HG03280 (cell line): ENCODE results near the gene MAP3K14.

Source experiments
- ATAC-seq: cut with Tn5 transposase; IDR thresholded peaks from one replicate; pipeline ENCODE4 v1.9.1; 2021; ENCODE audit warnings: mild to moderate bottlenecking, moderate library complexity; ENCODE audit not compliant: unreplicated experiment

The MAP3K14 gene

DNA sequence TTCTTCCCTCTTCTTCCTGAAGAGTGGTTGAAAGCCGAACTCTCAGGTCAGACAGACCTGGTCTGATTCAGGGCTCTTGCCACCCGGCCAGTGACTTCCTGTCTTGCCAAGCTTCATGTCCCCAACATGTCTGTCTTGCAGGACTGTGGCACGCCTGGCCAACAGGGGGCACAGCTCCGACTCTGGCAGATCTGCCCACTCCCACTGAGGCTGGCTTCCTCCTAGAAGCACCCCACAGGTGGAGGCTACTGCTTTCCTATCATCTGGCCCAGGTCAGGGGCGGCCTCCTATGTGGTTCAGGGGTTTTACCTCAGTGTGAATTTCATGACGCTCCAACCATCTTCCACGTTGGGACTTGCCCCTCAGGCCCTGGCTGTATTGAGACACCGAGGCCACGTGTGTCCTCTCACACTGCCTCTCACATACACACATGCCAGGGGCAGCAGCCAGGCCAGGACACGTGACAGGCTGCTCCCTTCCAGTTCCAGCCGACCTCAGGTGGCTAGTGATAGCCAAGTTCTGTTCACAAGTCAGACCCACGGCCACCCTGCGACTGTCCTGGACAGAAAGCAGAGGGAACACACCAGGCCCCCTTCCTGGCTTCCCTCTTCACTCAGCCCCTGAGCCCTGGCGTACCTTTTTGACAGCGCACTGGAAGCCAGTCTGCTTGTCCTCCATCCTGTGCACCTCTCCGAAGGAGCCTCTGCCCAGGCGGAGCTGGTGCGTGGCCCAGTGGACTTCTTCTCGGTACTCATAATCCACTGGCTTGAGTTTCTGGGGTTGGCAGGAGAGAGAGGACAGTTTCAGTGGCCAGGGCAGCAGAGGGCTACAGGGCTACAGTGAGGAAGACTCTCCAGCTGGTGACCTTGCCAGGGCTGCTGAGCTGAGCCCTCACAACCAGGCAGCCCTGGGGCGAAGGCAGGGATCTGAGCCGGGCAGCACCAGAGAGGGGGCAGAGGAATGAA, 32.4 kb downstream of the MAP3K14 start:
- no peak for ATAC-seq

DNA sequence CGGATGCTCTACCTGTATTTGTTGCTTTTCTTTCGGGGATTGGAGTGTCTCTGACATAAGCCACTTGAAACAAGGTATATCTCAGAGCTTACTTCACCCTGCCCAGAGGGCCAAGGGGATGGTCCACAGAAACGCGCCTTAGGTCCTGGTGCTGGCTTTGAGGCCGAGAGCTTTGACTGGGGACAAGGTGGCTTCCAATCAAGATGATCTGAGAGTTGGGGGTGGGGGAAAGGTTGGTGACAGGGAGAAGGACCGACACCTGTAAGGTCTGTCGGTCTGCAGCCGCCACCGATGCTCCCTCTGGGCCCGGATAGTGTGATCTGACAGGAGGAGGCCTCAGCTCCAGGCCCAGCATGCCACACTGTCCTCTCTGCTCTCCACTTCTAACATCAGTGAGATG, 33.1 kb downstream of the MAP3K14 start:
- ATAC-seq, result no peak

DNA sequence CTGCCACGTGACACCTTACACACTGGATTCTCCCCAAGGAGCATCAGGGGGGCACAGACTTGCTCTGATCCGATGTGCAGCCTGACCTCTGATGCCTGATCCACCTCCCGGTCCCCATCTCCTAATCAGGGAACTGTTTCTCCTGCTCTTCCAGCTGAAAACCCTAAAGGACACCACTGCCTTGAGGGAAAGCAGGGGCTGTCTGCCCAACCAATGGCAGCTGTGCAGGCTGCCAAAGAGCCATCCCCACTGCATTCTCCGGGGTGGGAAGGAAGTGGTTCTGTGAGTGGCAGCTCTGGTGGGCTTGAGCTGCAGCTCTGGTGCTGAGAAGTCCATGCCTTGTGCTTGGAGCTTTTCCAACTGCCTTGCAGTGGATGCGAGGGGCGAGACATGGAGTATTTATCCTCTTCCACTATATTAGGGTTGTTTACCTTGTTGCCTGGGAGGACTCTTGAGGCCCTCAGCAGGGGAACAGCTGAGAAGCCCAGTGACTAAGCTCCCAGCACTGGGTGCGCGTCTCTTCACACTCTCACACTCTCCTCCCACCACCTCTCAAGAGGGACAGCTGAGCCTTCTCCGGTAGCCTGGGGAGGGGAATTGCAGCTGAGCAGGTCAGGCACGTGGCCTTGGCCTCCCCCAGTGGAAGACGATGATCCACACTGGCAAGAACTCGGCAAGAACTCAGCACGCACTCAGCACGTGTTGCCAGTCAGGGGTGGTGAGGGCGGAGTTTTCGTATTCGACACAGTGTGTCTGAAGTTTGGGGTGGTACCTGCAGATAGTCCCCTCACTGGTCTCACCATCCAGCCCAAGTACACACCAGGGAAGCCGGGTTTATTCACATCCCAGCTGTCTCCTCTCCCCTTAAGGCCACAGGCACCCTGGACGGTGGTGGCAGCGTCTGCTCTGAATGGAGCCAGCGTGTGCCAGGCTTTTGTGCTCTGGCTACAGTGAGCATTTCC, 33.9 kb downstream of the MAP3K14 start:
- ATAC-seq, result no peak

DNA sequence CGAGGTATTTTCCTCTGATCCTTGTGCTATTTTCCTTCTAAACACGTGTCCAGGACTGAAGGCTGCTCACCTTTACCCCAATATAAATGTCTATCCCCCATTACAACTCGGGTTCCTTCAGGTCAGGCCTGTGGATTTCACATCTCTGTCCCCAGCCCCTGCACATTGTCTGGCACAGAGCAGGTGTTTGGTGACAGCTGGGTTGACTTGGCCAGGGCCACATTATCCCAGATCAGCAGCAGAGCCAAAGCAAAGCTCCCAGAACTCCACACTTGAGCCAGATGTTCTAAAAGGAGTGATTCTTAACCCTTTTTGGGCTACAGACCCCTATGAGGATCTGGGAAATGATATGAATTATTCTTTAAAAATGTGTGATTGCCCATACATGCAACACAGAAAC, 36.9 kb downstream of the MAP3K14 start:
- ATAC-seq, result no peak

DNA sequence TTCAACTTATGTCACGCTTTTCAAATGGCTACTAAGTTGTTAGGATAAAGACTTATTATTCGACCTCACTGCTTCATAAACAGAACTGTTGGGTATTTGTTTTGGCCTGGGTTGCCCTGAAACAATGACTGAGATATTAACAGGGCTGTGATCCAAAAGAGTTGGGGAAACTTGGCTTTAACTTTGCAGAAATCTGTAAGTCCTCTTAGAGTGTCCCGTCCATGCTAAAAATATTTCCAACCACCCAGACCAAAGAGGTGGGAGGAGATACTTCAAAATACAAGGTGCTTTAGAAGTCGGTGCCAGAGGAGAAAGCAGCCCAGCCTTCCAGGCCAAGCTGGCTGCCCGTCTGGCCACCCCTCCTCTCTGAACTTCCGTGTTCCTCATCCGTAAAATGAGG, 38.8 kb downstream of the MAP3K14 start:
- ATAC-seq, result no peak

DNA sequence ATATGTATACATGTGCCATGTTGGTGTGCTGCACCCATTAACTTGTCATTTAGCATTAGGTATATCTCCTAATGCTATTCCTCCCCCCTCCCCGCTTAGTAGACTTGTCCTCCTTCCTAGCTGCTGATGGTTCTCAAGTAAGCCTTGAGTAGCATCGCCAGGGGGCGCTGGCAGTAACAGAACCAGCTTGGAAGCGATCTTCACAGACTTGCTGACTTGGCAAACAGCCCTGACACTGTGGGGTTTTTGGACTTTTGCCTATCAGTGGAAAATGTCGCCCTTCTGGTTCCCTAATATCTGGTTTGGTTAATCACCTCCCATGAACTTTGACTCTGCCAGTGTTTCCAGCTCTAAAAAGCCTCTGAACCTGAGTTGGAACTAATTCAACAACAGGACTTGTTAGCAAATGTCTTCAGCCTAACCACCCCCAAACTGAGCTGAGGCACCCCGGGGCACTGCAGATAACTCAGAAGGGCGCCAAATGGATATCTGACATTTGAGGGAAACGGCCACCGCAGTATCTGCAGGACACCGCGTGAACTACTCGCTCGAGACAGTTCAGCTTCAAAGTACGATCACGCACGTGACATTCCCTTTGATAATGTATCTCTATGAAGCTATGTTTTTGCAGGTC, 39.5 kb downstream of the MAP3K14 start:
- no peak for ATAC-seq

DNA sequence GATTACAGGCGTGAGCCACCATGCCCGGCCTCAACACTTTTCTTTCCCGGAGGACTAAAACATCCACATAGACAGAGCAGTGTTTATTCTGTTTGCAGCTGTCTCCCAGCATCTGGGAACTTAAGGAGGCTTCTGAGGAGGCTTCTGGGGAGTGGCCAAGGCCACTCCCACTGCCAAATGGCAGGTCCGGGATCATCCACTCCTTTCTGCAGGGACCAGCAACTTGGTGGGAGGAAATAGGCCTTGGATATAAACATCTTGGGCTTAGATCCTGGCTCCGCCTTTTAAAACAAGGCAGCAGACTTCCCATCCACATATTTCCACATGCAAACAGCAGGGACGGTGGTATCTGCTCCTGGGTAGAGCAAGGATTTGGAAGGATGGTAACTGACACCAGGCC, 40.8 kb downstream of the MAP3K14 start:
- no peak for ATAC-seq

DNA sequence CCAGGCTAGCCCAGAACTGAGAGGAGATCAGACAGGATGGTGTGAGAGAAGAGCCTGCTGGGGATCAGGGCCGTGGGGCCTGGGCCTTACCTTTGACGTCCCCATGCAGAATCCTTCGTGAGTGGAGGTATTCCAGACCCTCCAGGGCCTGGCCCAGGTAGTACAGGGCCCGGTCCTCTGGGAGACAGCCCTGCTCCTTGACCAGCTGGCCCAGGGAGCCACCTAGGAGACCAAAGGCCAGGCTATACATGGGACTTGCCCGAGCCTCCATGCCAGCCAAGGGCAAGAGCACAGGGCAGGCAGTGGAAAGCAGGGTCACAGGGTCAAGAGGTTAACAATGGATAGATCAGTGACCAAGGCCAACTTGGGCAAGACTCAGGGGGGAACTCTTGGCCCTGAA, 42.8 kb downstream of the MAP3K14 start:
- no peak for ATAC-seq

DNA sequence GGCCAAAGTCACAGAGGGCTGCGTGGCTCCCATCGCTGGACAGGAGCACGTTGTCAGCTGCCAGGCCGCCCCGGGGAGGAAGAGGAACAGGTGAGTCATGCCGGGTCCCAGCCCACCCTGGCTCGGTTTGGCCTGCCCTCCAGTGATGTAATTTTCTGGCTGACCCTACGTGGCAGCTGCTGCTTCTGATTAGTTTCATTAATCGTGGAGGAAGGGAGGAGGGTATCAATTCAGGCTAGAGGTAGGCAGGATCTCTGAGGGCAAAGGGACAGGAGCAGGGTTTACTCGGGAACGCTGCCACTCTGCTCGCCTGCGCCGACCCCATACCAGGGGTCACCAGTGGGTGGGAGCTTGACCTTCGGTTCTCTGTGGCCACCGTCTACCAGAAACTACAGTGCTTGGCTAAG, 43.3 kb downstream of the MAP3K14 start:
- no peak for ATAC-seq

DNA sequence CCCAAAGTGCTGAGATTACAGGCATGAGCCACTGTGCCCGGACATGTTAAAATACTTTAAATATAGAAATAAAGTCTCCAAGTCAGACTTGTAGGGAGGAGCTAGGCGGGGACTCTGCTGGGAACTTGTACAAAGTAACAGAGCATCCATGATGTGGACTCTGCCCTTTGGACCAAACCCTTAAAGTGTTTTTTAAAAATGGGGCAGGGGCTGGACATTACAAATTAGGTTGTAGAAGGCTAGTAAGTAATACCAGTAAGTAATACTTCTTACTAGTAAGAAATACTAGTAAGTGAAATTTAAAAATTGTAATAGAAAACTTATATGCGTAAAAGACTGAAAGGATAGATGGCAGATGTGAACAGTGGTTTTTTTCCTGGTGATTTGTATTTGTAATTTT, 45.2 kb downstream of the MAP3K14 start:
- no peak for ATAC-seq

DNA sequence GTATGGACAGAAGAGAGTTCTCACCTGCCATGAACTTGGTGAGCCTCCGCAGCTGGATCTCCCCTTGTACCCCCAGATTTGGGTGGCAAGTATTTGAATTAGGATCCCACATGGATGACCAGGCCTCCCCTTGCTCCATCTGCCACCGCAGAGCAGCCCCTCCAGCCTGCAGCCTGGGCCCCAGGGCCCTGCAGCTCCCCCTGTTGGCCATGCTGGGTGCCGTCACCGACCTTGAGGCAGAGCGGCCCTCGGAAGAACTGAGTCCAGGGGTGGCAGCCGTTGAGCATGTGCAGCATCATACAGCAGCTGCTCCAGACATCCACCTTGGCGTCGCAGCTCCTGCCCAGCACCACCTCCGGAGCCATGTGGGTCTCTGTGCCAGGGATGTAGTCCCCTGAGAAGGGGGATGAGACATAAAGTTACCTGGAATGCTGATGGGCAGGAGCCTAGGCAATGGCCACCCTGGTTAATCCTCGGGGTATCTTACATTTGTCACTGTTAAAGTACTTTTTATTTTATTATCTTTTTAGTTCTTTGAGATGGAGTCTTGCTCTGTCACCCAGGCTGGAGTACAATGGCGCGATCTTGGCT, 45.9 kb downstream of the MAP3K14 start:
- ATAC-seq, result no peak

DNA sequence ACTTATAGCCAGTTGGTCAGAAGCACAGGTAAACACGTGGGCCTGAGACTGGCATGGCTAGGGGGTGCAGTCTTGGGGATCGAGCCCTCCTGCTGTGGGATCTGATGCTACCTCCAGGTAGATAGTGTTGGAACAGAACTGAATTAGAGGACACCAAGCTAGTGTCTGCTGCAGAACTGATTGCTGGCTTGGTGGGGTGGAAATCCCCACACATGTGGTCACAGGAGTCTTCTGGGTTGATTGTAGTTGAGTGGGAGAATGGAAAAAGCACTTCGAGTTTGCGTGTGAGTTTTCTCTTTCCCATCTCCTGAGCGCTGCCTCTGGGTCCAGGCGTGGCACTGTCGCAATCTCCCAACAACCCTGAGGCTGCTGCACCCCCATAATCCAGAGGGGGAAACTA, 46.9 kb downstream of the MAP3K14 start:
- no peak for ATAC-seq

DNA sequence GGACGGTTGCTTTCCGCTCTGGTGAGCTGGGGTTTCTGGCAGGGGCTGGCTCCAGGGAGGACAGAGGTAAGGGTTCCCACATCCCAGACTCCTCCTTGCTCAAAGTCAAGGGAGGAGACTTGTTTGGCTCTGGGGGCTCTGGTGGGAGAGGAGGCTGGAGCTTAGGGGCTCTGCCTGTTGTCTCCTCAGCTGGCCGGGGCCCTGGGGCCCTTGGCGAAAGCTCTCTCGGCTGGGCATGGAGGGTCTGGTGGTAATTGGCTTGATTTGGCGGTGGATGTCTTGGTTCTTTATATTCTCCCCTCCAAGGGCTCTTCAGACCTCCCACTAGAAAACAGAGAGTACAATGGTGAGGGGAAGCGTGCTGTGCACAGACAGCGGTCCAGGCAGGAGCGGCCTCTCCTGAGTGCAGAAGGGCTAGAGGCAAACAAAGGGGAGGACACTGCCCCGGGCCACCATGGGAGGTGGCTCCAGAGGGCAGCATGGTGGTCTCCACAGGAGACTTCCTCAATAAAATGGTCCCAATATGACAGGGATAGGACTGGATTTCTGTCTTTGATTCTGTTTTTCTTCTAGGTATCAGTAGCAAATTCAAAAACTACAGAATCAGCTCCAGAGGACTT, 49.3 kb downstream of the MAP3K14 start:
- no peak for ATAC-seq

DNA sequence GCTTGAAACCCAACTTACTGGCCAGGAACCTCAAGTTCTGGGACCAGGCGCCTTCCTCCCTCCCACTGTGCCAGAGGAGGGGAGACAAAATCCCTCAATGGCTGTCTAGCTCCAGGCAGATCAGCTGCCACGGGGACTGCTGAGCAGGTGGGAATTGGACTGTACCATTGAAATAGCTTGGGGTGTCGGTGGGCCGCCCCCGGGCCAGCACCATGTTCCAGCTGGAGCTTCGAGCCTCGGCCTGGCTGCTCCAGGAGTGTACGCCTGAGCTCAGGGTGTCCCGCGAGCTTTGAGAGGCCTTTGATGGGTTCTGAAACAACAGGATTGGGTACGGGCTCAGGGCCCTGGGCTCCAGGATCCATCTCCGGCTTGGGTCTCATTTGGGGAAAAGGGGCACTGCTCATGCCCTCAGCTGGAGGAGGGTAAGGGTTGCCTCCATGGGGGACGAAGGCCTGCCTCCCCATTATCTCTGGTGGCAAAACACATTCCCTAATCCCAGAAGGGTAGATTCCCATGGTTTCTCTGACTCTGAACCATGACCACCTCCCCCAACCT, 50.4 kb downstream of the MAP3K14 start:
- ATAC-seq, result no peak

DNA sequence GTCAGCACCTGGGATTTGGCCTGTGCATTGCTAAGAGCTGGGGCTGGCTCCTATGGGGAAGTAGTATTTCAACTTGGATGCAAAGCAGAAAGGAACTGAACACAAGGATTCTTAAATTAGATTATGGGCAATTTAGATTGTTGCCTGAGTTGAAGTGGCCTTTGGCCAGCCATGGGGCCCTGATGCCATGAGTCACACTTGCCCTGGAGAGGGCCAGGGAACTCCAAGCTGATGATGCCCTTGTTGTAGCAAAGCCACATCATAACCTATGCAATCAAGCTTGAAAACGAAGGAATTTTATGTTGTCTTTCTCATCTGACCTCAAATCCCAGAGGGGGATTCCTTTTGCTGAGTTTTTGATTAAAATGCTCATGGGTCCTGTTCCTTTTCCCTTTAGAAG, 51.0 kb downstream of the MAP3K14 start:
- no peak for ATAC-seq

DNA sequence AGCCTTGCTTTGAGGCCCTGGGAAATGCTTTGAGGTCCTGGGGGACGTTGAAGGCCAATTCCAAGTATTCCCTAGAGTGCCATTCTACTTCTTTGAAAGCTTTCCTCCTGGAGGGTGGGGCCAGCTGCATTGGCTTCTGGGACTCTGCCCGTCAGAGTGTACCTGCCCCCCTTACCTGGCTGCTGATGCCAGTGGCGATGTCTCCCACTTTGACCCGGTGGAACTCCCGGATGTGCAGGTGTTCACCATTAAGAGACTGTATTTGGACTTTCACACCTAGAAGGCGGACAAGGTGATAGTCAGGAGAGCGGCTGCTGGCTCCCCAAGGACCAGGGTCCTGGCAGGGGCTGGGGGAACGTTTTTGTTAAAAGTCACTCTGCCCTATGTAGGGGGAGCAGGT, 51.8 kb downstream of the MAP3K14 start:
- no peak for ATAC-seq

DNA sequence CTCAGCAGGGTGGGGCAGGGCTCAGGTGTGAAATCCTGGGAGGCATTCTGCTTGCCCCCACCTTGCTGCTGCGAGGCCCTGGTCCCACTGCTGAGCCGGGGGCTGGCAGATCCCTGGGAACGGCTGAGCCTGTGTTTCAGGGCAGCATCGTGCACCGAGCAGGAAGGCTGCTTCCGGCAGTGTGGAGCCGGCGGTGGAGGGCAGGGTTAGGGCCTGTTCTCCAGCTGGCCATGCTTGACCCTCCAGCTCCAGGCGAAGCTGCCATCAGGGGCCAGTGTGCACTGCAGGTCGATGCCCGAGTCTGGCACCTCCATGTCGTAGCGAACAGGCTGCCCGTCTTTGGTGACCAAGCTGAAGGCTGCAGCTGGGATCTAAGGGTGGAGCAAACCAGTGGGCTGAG, 52.4 kb downstream of the MAP3K14 start:
- ATAC-seq, result no peak

DNA sequence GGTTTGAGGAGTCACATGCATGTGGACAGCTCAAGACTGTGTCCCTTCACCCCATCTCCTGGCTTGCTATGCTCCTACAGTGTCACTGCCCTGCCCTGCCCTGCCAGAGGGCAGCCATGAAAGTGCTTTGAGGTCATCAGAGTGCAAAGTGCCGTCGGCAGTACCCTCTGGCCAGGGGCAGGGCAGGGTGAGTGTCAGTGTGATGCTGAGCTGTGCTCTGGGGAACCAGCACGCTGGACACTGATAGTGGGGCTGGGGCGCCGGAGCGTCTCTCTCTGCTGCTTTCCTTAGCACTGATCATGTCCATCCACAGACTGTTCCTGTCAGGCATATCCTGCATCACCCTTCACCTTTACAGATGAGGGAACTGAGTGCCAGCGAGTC, 53.4 kb downstream of the MAP3K14 start:
- ATAC-seq, result no peak

DNA sequence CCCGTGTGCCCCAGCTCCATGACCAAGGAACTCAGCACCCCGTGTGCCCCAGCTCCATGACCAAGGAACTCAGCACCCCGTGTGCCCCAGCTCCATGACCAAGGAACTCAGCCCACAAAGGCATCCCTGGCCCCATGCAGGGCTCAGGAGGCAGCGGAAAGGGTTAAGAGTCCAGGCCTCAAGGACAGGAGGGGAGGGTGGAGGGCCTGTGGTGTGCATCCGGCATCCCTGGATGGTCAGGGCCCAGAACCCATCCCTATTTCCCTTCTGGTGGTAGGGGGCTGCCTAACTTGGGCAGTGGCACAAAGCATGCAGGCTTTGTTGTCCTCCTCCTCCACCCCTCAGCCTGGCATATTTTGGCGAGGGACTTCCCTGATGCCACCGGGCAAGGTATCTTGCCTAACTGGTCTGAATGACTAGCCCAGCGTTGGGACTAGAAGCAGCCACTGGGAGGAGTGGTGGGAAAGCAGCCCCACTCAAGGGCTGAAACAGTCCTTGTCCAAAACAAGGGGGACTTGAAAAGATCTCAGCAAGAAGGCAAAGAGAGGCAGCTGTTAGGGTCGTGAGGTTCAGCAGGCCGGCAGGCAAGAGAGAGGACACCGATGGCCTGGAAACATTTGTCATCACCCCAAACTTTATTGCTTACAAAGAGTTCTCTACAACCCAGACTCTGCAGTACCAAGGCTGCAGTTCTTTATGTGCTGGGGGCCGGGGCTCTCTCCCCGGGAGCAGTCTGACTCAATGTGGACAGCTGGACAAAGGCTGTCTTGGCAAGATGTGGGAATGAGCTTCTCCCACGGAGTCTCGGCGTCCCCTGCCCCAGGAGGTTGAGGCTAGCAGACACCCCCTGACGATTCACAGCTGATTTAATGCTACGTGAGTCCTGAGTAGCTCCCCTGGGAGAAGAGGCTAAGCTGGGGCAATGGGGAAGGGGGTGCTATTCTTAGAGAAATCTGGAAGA, 54.0 kb downstream of the MAP3K14 start:
- no peak for ATAC-seq
